H1 (cell line): ENCODE results near the gene EPHA6. TPM values are rescaled to one million over a fixed set of nuclear protein-coding genes. Genes with fewer than 3 reads are reported as not detected.

Experiments
- CTCF ChIA-PET: fragments of 300-600 bp; sonication (Branson Sonifier 250); formaldehyde crosslinking; loops from one replicate; lab custom pipeline; 2021; ENCODE audit not compliant: partially characterized antibody; lab: Charles Lee
- POLR2A ChIA-PET: fragments of 300-600 bp; sonication (Branson Sonifier 250); formaldehyde crosslinking; loops from one replicate; lab custom pipeline; 2021; ENCODE audit warnings: inconsistent platforms; ENCODE audit not compliant: partially characterized antibody; lab: Charles Lee
- DNase-seq, 2 experiments: peaks; one replicate each; pipeline versions ENCODE4 v3.0.0 to v3.0.0-alpha.2; 2010 to 2022; ENCODE audit warnings: low spot score in 2 of 2, low read depth in 1 of 2, mixed read lengths in 1 of 2
- FAIRE-seq: peaks from 2 replicates; lab custom pipeline; 2011; peaks lifted over from hg19 to GRCh38; lab: Jason Lieb, UNC
- H2AFZ ChIP-seq: 2 replicates; pipeline ENCODE4 v1.8.1; 2012; ENCODE audit warnings: low read length, inconsistent platforms
- H2AK5ac ChIP-seq: 2 replicates; pipeline ENCODE4 v1.6.1; 2013; ENCODE audit warnings: low read depth, low read length
- H2BK120ac ChIP-seq: replicated peaks from 2 replicates; pipeline ENCODE3; 2013; ENCODE audit warnings: low read depth, low read length, inconsistent platforms
- H2BK12ac ChIP-seq: 2 replicates; pipeline ENCODE4 v1.6.1; 2013; ENCODE audit warnings: low read depth, low read length
- H2BK15ac ChIP-seq: 2 replicates; pipeline ENCODE4 v1.6.1; 2013; ENCODE audit warnings: low read length
- H2BK20ac ChIP-seq: 2 replicates; pipeline ENCODE4 v1.6.1; 2013; ENCODE audit warnings: low read length
- H2BK5ac ChIP-seq: 2 replicates; pipeline ENCODE4 v1.6.1; 2013; ENCODE audit warnings: low read depth, low read length
- H3K14ac ChIP-seq: 2 replicates; pipeline ENCODE4 v1.6.1; 2013; ENCODE audit warnings: inconsistent platforms; ENCODE audit not compliant: insufficient read length
- H3K18ac ChIP-seq: 2 replicates; pipeline ENCODE4 v1.6.1; 2013; ENCODE audit warnings: low read length; ENCODE audit errors: extremely low read depth
- H3K23ac ChIP-seq: 2 replicates; pipeline ENCODE4 v1.6.1; 2013; ENCODE audit warnings: inconsistent platforms; ENCODE audit not compliant: insufficient read length
- H3K23me2 ChIP-seq: 2 replicates; pipeline ENCODE4 v1.6.1; 2013; ENCODE audit warnings: low read depth, low read length
- H3K27ac ChIP-seq: 2 replicates; pipeline ENCODE4 v1.6.1; 2011; ENCODE audit warnings: low read depth, low read length, inconsistent platforms
- H3K27me3 ChIP-seq, 4 experiments: replicated peaks in 1 of 4; 1 replicate in 1 of 4; 2 replicates in 3 of 4; pipeline versions ENCODE4 v1.6.1 to v1.8.1; 2011 to 2013; ENCODE audit warnings: low read length in 3 of 4, mild to moderate bottlenecking in 3 of 4, inconsistent platforms in 2 of 4, mixed read lengths in 2 of 4, moderate library complexity in 1 of 4; ENCODE audit not compliant: control insufficient read depth in 3 of 4, insufficient read depth in 3 of 4; ENCODE audit errors: extremely low read depth in 1 of 4
- H3K36me3 ChIP-seq, 4 experiments: 2 replicates each; pipeline versions ENCODE4 v1.6.1 to v1.8.1; 2011 to 2013; ENCODE audit warnings: mild to moderate bottlenecking in 4 of 4, low read length in 3 of 4, moderate library complexity in 2 of 4, control low read depth in 1 of 4, inconsistent platforms in 1 of 4; ENCODE audit not compliant: insufficient read depth in 4 of 4, control insufficient read depth in 2 of 4
- H3K4ac ChIP-seq: replicated peaks from 2 replicates; pipeline ENCODE3; 2013; ENCODE audit warnings: low read length, low read depth, mixed read lengths, inconsistent platforms; ENCODE audit not compliant: insufficient read length
- H3K4me1 ChIP-seq, 4 experiments: replicated peaks in 1 of 4; 1 replicate in 1 of 4; 2 replicates in 3 of 4; pipeline versions ENCODE4 v1.6.1 to v1.8.1; 2011 to 2013; ENCODE audit warnings: low read length in 3 of 4, inconsistent platforms in 2 of 4, mixed read lengths in 1 of 4; ENCODE audit not compliant: insufficient read depth in 4 of 4, control insufficient read depth in 3 of 4
- H3K4me2 ChIP-seq, 2 experiments: 2 replicates each; pipeline versions ENCODE4 v1.6.1 to v1.8.1; 2011 to 2013; ENCODE audit warnings: low read depth in 2 of 2, low read length in 2 of 2, control low read depth in 1 of 2, inconsistent platforms in 1 of 2, mild to moderate bottlenecking in 1 of 2; ENCODE audit not compliant: insufficient read depth in 1 of 2
- H3K4me3 ChIP-seq, 4 experiments: fragments of 200-600, 300-600 bp in 1 of 4; sonication (generic), shearing (Covaris generic), sonication (Bioruptor Twin) in 1 of 4; 2 replicates each; pipeline versions ENCODE4 v1.5.1 to v1.8.1; 2011 to 2016; ENCODE audit warnings: low read length in 4 of 4, low read depth in 3 of 4, control low read depth in 2 of 4, inconsistent platforms in 2 of 4, mild to moderate bottlenecking in 2 of 4, mixed read lengths in 1 of 4, moderate library complexity in 1 of 4; ENCODE audit not compliant: insufficient read depth in 2 of 4; ENCODE audit errors: extremely low read depth in 1 of 4
- H3K56ac ChIP-seq: replicated peaks from 2 replicates; pipeline ENCODE3; 2013; ENCODE audit warnings: low read depth, mild to moderate bottlenecking, mixed read lengths, low read length, inconsistent platforms; ENCODE audit not compliant: insufficient read length
- H3K79me1 ChIP-seq: 2 replicates; pipeline ENCODE4 v1.6.1; 2013; ENCODE audit warnings: low read depth, low read length, control low read depth
- H3K79me2 ChIP-seq, 2 experiments: 2 replicates each; pipeline versions ENCODE4 v1.6.1 to v1.8.1; 2012 to 2013; ENCODE audit warnings: low read length in 2 of 2, mild to moderate bottlenecking in 2 of 2, inconsistent platforms in 1 of 2; ENCODE audit not compliant: insufficient read depth in 2 of 2, control insufficient read depth in 1 of 2
- H3K9ac ChIP-seq, 4 experiments: replicated peaks in 1 of 4; 1 replicate in 1 of 4; 2 replicates in 3 of 4; pipeline versions ENCODE4 v1.6.1 to v1.8.1; 2011 to 2013; ENCODE audit warnings: low read depth in 3 of 4, low read length in 3 of 4, control low read depth in 2 of 4, mild to moderate bottlenecking in 2 of 4, moderate library complexity in 2 of 4, inconsistent platforms in 1 of 4; ENCODE audit errors: extremely low read depth in 1 of 4
- H3K9me3 ChIP-seq, 2 experiments: 2 replicates each; pipeline versions ENCODE4 v1.6.1 to v1.8.1; 2012 to 2013; ENCODE audit warnings: mild to moderate bottlenecking in 2 of 2, moderate library complexity in 2 of 2, control low read depth in 1 of 2, inconsistent platforms in 1 of 2, low read depth in 1 of 2, low read length in 1 of 2, mixed read lengths in 1 of 2; ENCODE audit not compliant: insufficient read depth in 2 of 2
- H4K20me1 ChIP-seq, 2 experiments: replicated peaks in 1 of 2; 2 replicates each; pipeline versions ENCODE3 to v1.8.1; 2011 to 2013; ENCODE audit warnings: inconsistent platforms in 2 of 2, low read length in 2 of 2, mild to moderate bottlenecking in 1 of 2; ENCODE audit not compliant: insufficient read depth in 2 of 2, control insufficient read depth in 1 of 2
- H4K5ac ChIP-seq: 2 replicates; pipeline ENCODE4 v1.6.1; 2013; ENCODE audit warnings: low read length, low read depth, mixed read lengths, inconsistent platforms; ENCODE audit not compliant: insufficient read length
- H4K8ac ChIP-seq: 2 replicates; pipeline ENCODE4 v1.8.0; 2013; ENCODE audit warnings: mild to moderate bottlenecking, moderate library complexity, low read length, inconsistent platforms; ENCODE audit not compliant: insufficient read depth; ENCODE audit errors: extremely low read depth
- H4K91ac ChIP-seq: replicated peaks from 2 replicates; pipeline ENCODE3; 2013; ENCODE audit warnings: low read length, mixed read lengths, inconsistent platforms; ENCODE audit not compliant: insufficient read length
- ATF3 ChIP-seq: IDR thresholded peaks from 2 replicates; pipeline ENCODE4 v1.6.1; 2011; ENCODE audit warnings: low read depth, mild to moderate bottlenecking, low read length; ENCODE audit not compliant: insufficient read depth
- BACH1 ChIP-seq: IDR thresholded peaks from 2 replicates; pipeline ENCODE4 v1.6.1; 2012; ENCODE audit warnings: low read length, improper control_type of control experiment
- CEBPB ChIP-seq: IDR thresholded peaks from 2 replicates; pipeline ENCODE4 v1.6.1; 2012; ENCODE audit warnings: low read depth, low read length
- HDAC2 ChIP-seq, 2 experiments: fragments of 300-600 bp in 1 of 2; sonication (generic) in 1 of 2; IDR thresholded peaks; 2 replicates each; pipeline ENCODE4 v1.6.1; 2011 to 2012; ENCODE audit warnings: low read depth in 2 of 2, low read length in 2 of 2, mild to moderate bottlenecking in 2 of 2, moderate library complexity in 2 of 2, borderline replicate concordance in 1 of 2, inconsistent platforms in 1 of 2
- JUN ChIP-seq: IDR thresholded peaks from 2 replicates; pipeline ENCODE4 v1.6.1; 2011; ENCODE audit warnings: low read depth, mild to moderate bottlenecking, improper control_type of control experiment, low read length
- KDM5A ChIP-seq: fragments of 200-600 bp; IDR thresholded peaks from 2 replicates; pipeline ENCODE4 v1.7.1; 2012; ENCODE audit warnings: mild to moderate bottlenecking, low read length, inconsistent platforms, mixed read lengths
- RXRA ChIP-seq: IDR thresholded peaks from 2 replicates; pipeline ENCODE4 v1.6.1; 2011; ENCODE audit warnings: low read depth, mild to moderate bottlenecking, low read length, moderate library complexity; ENCODE audit not compliant: insufficient read depth
- SIRT6 ChIP-seq: IDR thresholded peaks from one replicate; pipeline ENCODE4 v1.7.1; 2012; ENCODE audit warnings: low read length, inconsistent platforms
- SIX5 ChIP-seq: IDR thresholded peaks from 2 replicates; pipeline ENCODE4 v1.6.1; 2011; ENCODE audit warnings: mild to moderate bottlenecking, low read depth, low read length
- SP4 ChIP-seq: IDR thresholded peaks from 2 replicates; pipeline ENCODE4 v1.6.1; 2012; ENCODE audit warnings: low read length, inconsistent platforms
- WGBS, 2 experiments: shearing (Covaris generic) in 1 of 2; methylation state at CpG; one replicate each; pipeline versions ENCODE4 v1.1.6 to v1.1.7; 2013 to 2015; ENCODE audit warnings: low lambda C conversion rate in 2 of 2, mixed read lengths in 2 of 2, inconsistent platforms in 1 of 2, low coverage in 1 of 2, missing lambda C conversion rate in 1 of 2; ENCODE audit not compliant: insufficient replicate concordance in 2 of 2, insufficient coverage in 1 of 2, insufficient read length in 1 of 2; ENCODE audit errors: extremely low coverage in 1 of 2, missing lambda C conversion rate in 1 of 2; 5-methylcytosine and 5-hydroxymethylcytosine counted together
- polyA plus RNA-seq, 7 experiments: library from polyadenylated mRNA; depleted of rRNA in 3 of 7; stranded (reverse) in 5 of 7; unstranded in 2 of 7; fragments of >200 nt in 5 of 7; fragments of 200-250 nt in 2 of 7; gene quantifications; 1 replicate in 5 of 7; 2 replicates in 1 of 7; 4 replicates in 1 of 7; pipeline versions ENCODE4 v1.2.1 to v1.2.3, GENCODE V29; 2011 to 2013; ENCODE audit warnings: missing spikeins in 2 of 7, mixed read lengths in 2 of 7
- total RNA-seq: library from RNA; stranded (reverse); fragmentation: NEBNext Ultra II Directional; extraction: Animal tissue kit (Norgen Biotek cat#: 25700); gene quantifications from 2 replicates; pipeline ENCODE4 v1.2.1, GENCODE V29; 2021

Gene EPHA6
- total and polyA plus RNA-seq, 2 of the 8 experiments (the other 6 are each of a cell fraction or from before 2014, with no cell fraction given): 0.83 to 3.2 TPM

- no peaks in the 10 kb centered on the region for H3K79me2 ChIP-seq
- no peak overlapping the region for H2AFZ ChIP-seq
- DNase-seq (no peak), FAIRE-seq (no peak)
- no peak overlapping the region for H2BK20ac ChIP-seq
- no peak overlapping the region for H3K23ac ChIP-seq
- no peak overlapping the region for H4K5ac ChIP-seq
- no peak overlapping the region for H3K9ac ChIP-seq
- H2BK5ac ChIP-seq: no peak overlapping the region
- H3K9me3 ChIP-seq: no peaks in the 10 kb centered on the region
- no peak overlapping the region for H3K4me2 ChIP-seq
- no peak overlapping the region for H3K14ac ChIP-seq
- no peaks in the 10 kb centered on the region for H3K79me1 ChIP-seq
- H3K36me3 ChIP-seq: no peaks in the 10 kb centered on the region
- no peak overlapping the region for H3K18ac ChIP-seq
- H2BK12ac ChIP-seq: no peak overlapping the region
- no peak overlapping the region for H4K8ac ChIP-seq
- no peak overlapping the region for H3K4me3 ChIP-seq
- H3K27ac ChIP-seq: no peak overlapping the region
- no peak overlapping the region for H2BK120ac ChIP-seq
- H3K23me2 ChIP-seq: no peaks in the 10 kb centered on the region
- no peaks in the 10 kb centered on the region for H4K20me1 ChIP-seq
- no peaks in the 10 kb centered on the region for H3K27me3 ChIP-seq
- no peak overlapping the region for H3K4ac ChIP-seq
- ChIA-PET POLR2A (no interaction called here), CTCF (no interaction called here)
- 85% methylated on average over 3 of the region's 3 CpGs; no CpG with 5 or more reads in 1 of the 2 experiments for WGBS, 2 experiments
- no peak for TF ChIP-seq BACH1
- TF ChIP-seq SIX5: no peak
- no peak for TF ChIP-seq HDAC2 (IDR thresholded peaks at IDR 0.05; ENCODE audit: borderline replicate concordance in 1 of 2, low read depth in 2 of 2, low read length in 2 of 2)
- no peak for TF ChIP-seq KDM5A
- TF ChIP-seq SP4: no peak
- TF ChIP-seq SIRT6: no peak
- no peak for TF ChIP-seq RXRA
- no peak for TF ChIP-seq JUN
- TF ChIP-seq ATF3: no peak
- no peak for TF ChIP-seq CEBPB
- H3K4me1 ChIP-seq: no peaks in the 10 kb centered on the region
- H3K56ac ChIP-seq: no peak overlapping the region
- H4K91ac ChIP-seq: no peak overlapping the region
- H2AK5ac ChIP-seq: no peak overlapping the region
- H2BK15ac ChIP-seq: no peak overlapping the region
Observed at GRCh38 chr3:97575742-97576141, 761.3 kb downstream of the EPHA6 start.
